Liver (tissue), 9 donors: ENCODE results near the gene UGT1A7. TPM values are rescaled to one million over a fixed set of nuclear protein-coding genes. Genes with fewer than 3 reads are reported as not detected.

Source experiments
- DNase-seq: peaks from one replicate; pipeline ENCODE4 v3.0.0-alpha.2; 2017; ENCODE audit warnings: low spot score
- H3K27ac ChIP-seq, 2 donors: one replicate each; pipeline ENCODE4 v1.7.0; 2013; ENCODE audit warnings: inconsistent platforms in 2 of 2, low read length in 2 of 2, control low read depth in 1 of 2, low read depth in 1 of 2, mild to moderate bottlenecking in 1 of 2
- H3K27me3 ChIP-seq, 4 donors: one replicate each; pipeline versions ENCODE4 v1.6.1 to v1.7.0; 2013; ENCODE audit warnings: low read length in 3 of 4, inconsistent platforms in 1 of 4, mild to moderate bottlenecking in 1 of 4, moderate library complexity in 1 of 4; ENCODE audit not compliant: control insufficient read depth in 4 of 4, insufficient read depth in 4 of 4
- H3K36me3 ChIP-seq, 4 donors: one replicate each; pipeline versions ENCODE4 v1.6.1 to v1.7.0; 2013; ENCODE audit warnings: low read length in 3 of 4, mild to moderate bottlenecking in 3 of 4, low read depth in 1 of 4, moderate library complexity in 1 of 4; ENCODE audit not compliant: control insufficient read depth in 4 of 4, insufficient read depth in 3 of 4
- H3K4me1 ChIP-seq, 4 donors: one replicate each; pipeline versions ENCODE4 v1.6.1 to v1.7.0; 2013; ENCODE audit warnings: low read length in 3 of 4, mild to moderate bottlenecking in 3 of 4, moderate library complexity in 1 of 4; ENCODE audit not compliant: control insufficient read depth in 4 of 4, insufficient read depth in 4 of 4
- H3K4me3 ChIP-seq, 3 donors: one replicate each; pipeline versions ENCODE4 v1.6.1 to v1.7.0; 2013; ENCODE audit warnings: low read length in 3 of 3, control low read depth in 1 of 3, low read depth in 1 of 3, mild to moderate bottlenecking in 1 of 3
- H3K9ac ChIP-seq, 2 donors: one replicate each; pipeline ENCODE4 v1.7.0; 2013; ENCODE audit warnings: low read length in 2 of 2, mild to moderate bottlenecking in 2 of 2, moderate library complexity in 2 of 2, control low read depth in 1 of 2, low read depth in 1 of 2
- H3K9me3 ChIP-seq, 4 donors: one replicate each; pipeline versions ENCODE4 v1.6.1 to v1.7.0; 2013; ENCODE audit warnings: low read length in 3 of 4; ENCODE audit not compliant: control insufficient read depth in 4 of 4
- EGR1 ChIP-seq, 2 donors: IDR thresholded peaks; 2 replicates each; pipeline ENCODE4 v1.6.1; 2016 to 2018; ENCODE audit warnings: antibody characterized with exemption in 2 of 2, low read depth in 2 of 2
- FOXA1 ChIP-seq: IDR thresholded peaks from 2 replicates; pipeline ENCODE4 v1.6.1; 2016; ENCODE audit warnings: antibody characterized with exemption
- FOXA2 ChIP-seq: IDR thresholded peaks from 2 replicates; pipeline ENCODE4 v1.6.1; 2016; ENCODE audit warnings: antibody characterized with exemption
- GABPA ChIP-seq, 2 donors: IDR thresholded peaks in 1 of 2; conservative IDR thresholded peaks in 1 of 2; 2 replicates each; pipeline ENCODE4 v1.6.1; 2016; ENCODE audit warnings: antibody characterized with exemption in 2 of 2, mild to moderate bottlenecking in 1 of 2, moderate library complexity in 1 of 2
- HNF4A ChIP-seq, 2 donors: conservative IDR thresholded peaks; 2 replicates each; pipeline ENCODE4 v1.6.1; 2016; ENCODE audit warnings: antibody characterized with exemption in 2 of 2, mild to moderate bottlenecking in 2 of 2
- HNF4G ChIP-seq: IDR thresholded peaks from 2 replicates; pipeline ENCODE4 v1.6.1; 2016; ENCODE audit warnings: antibody characterized with exemption
- JUND ChIP-seq, 2 donors: IDR thresholded peaks; 2 replicates each; pipeline ENCODE4 v1.6.1; 2016; ENCODE audit warnings: antibody characterized with exemption in 2 of 2
- NR2F2 ChIP-seq: IDR thresholded peaks from 2 replicates; pipeline ENCODE4 v1.6.1; 2016; ENCODE audit warnings: antibody characterized with exemption
- RAD21 ChIP-seq, 2 donors: IDR thresholded peaks; 2 replicates each; pipeline ENCODE4 v1.6.1; 2016; ENCODE audit warnings: antibody characterized with exemption in 2 of 2, mild to moderate bottlenecking in 2 of 2
- RXRA ChIP-seq, 2 donors: IDR thresholded peaks; 2 replicates each; pipeline ENCODE4 v1.6.1; 2017 to 2018; ENCODE audit warnings: antibody characterized with exemption in 2 of 2, mild to moderate bottlenecking in 1 of 2
- SP1 ChIP-seq: IDR thresholded peaks from 2 replicates; pipeline ENCODE4 v1.6.1; 2018; ENCODE audit warnings: antibody characterized with exemption, mild to moderate bottlenecking
- YY1 ChIP-seq: IDR thresholded peaks from 2 replicates; pipeline ENCODE4 v1.6.1; 2016; ENCODE audit warnings: antibody characterized with exemption, mild to moderate bottlenecking
- WGBS: extraction: QIAGEN DNeasy Blood & Tissue Kit; methylation state at CpG from one replicate; pipeline ENCODE4 v1.1.7; 2013; 5-methylcytosine and 5-hydroxymethylcytosine counted together
- polyA plus RNA-seq, 2 donors: library from polyadenylated mRNA; stranded (reverse) in 1 of 2; unstranded in 1 of 2; fragments of 200-250 nt in 1 of 2; fragments of >200 nt in 1 of 2; fragmentation: Nextera tagmentation in 1 of 2; extraction: Ambion mirVana in 1 of 2; gene quantifications; one replicate each; pipeline versions ENCODE4 v1.2.1 to v1.2.3, GENCODE V29; 2013 to 2015
- total RNA-seq, 2 donors: library from RNA; depleted of rRNA; stranded (reverse); fragments of >200 nt; gene quantifications; one replicate each; pipeline ENCODE4 v1.2.3, GENCODE V29; 2014
- TF ChIP-seq, protein P1 (sequence below): IDR thresholded peaks from 2 replicates; pipeline ENCODE4 v1.6.1; 2016; ENCODE audit warnings: antibody characterized with exemption
- TF ChIP-seq, protein P2 (sequence below): fragments of 150-350 bp; IDR thresholded peaks from 2 replicates; pipeline ENCODE4 v1.5.1; 2017; ENCODE audit warnings: improper control_type of control experiment, low read depth, low read length; ENCODE audit not compliant: missing input control
- TF ChIP-seq, protein P3 (sequence below): IDR thresholded peaks from 2 replicates; pipeline ENCODE4 v1.6.1; 2016; ENCODE audit warnings: antibody characterized with exemption, mild to moderate bottlenecking
- donor health status: healthy.
- donor health status: healthy.
- donor health status: healthy.
- donor health status: healthy.
- donor health status: healthy.

UGT1A7 gene
- total and polyA plus RNA-seq, 4 donors, result 0.02 to 2.2 (median 0.38) TPM; not detected in 1

DNA sequence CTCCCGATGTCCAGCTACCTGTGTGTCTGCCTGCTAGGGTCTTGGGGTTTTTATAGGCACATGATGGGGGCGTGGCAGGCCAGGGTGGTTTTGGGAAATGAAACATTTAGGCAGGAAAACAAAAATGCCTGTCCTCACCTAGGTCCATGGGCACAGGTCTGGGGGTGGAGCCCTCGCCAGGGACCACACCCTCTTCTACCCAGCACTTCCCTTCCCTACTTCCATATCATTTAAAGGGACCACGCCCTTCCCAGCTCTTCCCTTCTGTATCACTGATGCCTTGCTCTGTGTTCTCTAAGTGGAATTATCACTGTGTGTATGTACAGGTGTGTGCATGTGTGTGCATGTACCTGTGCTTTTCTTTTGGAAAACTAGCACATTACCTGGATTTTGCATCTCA, 84.7 kb downstream of the UGT1A7 start (continued):
- TF ChIP-seq, protein P1, sequence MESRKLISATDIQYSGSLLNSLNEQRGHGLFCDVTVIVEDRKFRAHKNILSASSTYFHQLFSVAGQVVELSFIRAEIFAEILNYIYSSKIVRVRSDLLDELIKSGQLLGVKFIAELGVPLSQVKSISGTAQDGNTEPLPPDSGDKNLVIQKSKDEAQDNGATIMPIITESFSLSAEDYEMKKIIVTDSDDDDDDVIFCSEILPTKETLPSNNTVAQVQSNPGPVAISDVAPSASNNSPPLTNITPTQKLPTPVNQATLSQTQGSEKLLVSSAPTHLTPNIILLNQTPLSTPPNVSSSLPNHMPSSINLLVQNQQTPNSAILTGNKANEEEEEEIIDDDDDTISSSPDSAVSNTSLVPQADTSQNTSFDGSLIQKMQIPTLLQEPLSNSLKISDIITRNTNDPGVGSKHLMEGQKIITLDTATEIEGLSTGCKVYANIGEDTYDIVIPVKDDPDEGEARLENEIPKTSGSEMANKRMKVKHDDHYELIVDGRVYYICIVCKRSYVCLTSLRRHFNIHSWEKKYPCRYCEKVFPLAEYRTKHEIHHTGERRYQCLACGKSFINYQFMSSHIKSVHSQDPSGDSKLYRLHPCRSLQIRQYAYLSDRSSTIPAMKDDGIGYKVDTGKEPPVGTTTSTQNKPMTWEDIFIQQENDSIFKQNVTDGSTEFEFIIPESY, result no peak
- TF ChIP-seq FOXA1 (no peak), SP1 (no peak), HNF4A (conservative IDR thresholded peaks at IDR 0.05) (no peak), YY1 (no peak), GABPA (IDR thresholded peaks at IDR 0.05 in 1 of 2, conservative IDR thresholded peaks at IDR 0.05 in 1 of 2) (no peak), NR2F2 (no peak)

DNA sequence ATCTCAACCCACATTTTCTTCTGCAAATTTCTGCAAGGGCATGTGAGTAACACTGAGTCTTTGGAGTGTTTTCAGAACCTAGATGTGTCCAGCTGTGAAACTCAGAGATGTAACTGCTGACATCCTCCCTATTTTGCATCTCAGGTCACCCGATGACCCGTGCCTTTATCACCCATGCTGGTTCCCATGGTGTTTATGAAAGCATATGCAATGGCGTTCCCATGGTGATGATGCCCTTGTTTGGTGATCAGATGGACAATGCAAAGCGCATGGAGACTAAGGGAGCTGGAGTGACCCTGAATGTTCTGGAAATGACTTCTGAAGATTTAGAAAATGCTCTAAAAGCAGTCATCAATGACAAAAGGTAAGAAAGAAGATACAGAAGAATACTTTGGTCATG, 86.4 kb downstream of the UGT1A7 start:
- 85% methylated on average over 4 of the region's 4 CpGs for WGBS
- H3K9ac ChIP-seq, result no peak overlapping the region
- peaks cover 6 to 47% (median 40%) of the 10 kb centered on the region in 4 donors for H3K36me3 ChIP-seq
- TF ChIP-seq SP1 (no peak), YY1 (no peak), NR2F2 (no peak), EGR1 (IDR thresholded peaks at IDR 0.05; ENCODE audit: low read depth in 2 of 2) (no peak), GABPA (IDR thresholded peaks at IDR 0.05 in 1 of 2, conservative IDR thresholded peaks at IDR 0.05 in 1 of 2) (no peak), RAD21 (IDR thresholded peaks at IDR 0.05) (no peak), JUND (IDR thresholded peaks at IDR 0.05) (no peak), RXRA (IDR thresholded peaks at IDR 0.05) (no peak), FOXA2 (no peak), HNF4A (conservative IDR thresholded peaks at IDR 0.05) (no peak)
- TF ChIP-seq, protein P2, sequence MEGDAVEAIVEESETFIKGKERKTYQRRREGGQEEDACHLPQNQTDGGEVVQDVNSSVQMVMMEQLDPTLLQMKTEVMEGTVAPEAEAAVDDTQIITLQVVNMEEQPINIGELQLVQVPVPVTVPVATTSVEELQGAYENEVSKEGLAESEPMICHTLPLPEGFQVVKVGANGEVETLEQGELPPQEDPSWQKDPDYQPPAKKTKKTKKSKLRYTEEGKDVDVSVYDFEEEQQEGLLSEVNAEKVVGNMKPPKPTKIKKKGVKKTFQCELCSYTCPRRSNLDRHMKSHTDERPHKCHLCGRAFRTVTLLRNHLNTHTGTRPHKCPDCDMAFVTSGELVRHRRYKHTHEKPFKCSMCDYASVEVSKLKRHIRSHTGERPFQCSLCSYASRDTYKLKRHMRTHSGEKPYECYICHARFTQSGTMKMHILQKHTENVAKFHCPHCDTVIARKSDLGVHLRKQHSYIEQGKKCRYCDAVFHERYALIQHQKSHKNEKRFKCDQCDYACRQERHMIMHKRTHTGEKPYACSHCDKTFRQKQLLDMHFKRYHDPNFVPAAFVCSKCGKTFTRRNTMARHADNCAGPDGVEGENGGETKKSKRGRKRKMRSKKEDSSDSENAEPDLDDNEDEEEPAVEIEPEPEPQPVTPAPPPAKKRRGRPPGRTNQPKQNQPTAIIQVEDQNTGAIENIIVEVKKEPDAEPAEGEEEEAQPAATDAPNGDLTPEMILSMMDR, result no peak
- TF ChIP-seq, protein P3, sequence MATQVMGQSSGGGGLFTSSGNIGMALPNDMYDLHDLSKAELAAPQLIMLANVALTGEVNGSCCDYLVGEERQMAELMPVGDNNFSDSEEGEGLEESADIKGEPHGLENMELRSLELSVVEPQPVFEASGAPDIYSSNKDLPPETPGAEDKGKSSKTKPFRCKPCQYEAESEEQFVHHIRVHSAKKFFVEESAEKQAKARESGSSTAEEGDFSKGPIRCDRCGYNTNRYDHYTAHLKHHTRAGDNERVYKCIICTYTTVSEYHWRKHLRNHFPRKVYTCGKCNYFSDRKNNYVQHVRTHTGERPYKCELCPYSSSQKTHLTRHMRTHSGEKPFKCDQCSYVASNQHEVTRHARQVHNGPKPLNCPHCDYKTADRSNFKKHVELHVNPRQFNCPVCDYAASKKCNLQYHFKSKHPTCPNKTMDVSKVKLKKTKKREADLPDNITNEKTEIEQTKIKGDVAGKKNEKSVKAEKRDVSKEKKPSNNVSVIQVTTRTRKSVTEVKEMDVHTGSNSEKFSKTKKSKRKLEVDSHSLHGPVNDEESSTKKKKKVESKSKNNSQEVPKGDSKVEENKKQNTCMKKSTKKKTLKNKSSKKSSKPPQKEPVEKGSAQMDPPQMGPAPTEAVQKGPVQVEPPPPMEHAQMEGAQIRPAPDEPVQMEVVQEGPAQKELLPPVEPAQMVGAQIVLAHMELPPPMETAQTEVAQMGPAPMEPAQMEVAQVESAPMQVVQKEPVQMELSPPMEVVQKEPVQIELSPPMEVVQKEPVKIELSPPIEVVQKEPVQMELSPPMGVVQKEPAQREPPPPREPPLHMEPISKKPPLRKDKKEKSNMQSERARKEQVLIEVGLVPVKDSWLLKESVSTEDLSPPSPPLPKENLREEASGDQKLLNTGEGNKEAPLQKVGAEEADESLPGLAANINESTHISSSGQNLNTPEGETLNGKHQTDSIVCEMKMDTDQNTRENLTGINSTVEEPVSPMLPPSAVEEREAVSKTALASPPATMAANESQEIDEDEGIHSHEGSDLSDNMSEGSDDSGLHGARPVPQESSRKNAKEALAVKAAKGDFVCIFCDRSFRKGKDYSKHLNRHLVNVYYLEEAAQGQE, result no peak
- DNase-seq, result no peak
- H3K27ac ChIP-seq, result no peak overlapping the region
- no peaks in the 10 kb centered on the region for H3K27me3 ChIP-seq
- H3K9me3 ChIP-seq, result no peaks in the 10 kb centered on the region
- H3K4me1 ChIP-seq, result peaks cover 0 to 12% (median 3%) of the 10 kb centered on the region in 4 donors
- H3K4me3 ChIP-seq, result no peak overlapping the region

DNA sequence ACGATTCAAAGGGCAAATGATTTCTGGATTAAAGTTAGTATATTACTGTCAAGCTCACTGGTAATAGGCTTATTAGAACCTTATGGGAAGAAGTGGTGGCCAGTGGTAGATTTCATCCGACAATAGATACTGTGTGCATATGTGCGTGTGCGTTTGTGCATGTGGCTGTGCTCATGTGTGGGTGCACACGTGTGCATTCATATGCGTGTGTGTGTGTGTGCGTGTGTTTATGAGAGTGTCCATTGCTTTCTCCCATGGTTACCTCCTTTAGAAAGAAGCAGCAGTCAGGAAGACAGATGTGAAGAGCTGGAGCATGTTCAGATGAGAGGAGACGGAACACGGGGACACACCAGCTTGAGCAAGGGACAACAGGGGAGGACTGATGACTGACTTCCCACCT, 87.6 kb downstream of the UGT1A7 start:
- Histone ChIP-seq H3K27me3 (no peaks in the 10 kb centered on the region), H3K4me3 (no peak overlapping the region), H3K36me3 (peaks cover 6 to 49% (median 40%) of the 10 kb centered on the region in 4 donors), H3K4me1 (peaks cover 0 to 8% (median 3%) of the 10 kb centered on the region in 4 donors), H3K27ac (no peak overlapping the region), H3K9ac (no peak overlapping the region), H3K9me3 (no peaks in the 10 kb centered on the region)
- 95% methylated on average over 9 of the region's 9 CpGs for WGBS
- TF ChIP-seq JUND (IDR thresholded peaks at IDR 0.05) (no peak), RAD21 (IDR thresholded peaks at IDR 0.05) (no peak), EGR1 (IDR thresholded peaks at IDR 0.05; ENCODE audit: low read depth in 2 of 2) (no peak), SP1 (no peak), HNF4A (conservative IDR thresholded peaks at IDR 0.05) (no peak), HNF4G (no peak), RXRA (IDR thresholded peaks at IDR 0.05) (no peak), FOXA1 (no peak), NR2F2 (no peak), GABPA (IDR thresholded peaks at IDR 0.05 in 1 of 2, conservative IDR thresholded peaks at IDR 0.05 in 1 of 2) (no peak)
- TF ChIP-seq, protein P2, result no peak
- TF ChIP-seq, protein P1, result no peak
- no peak for DNase-seq
